H1 (cell line): Measurements from ENCODE around the gene TVP23A. TPM values are rescaled to one million over a fixed set of nuclear protein-coding genes. Genes with fewer than 3 reads are reported as not detected.

ENCODE experiments used
- CTCF ChIA-PET: fragments of 300-600 bp; sonication (Branson Sonifier 250); formaldehyde crosslinking; loops from one replicate; lab custom pipeline; 2021; ENCODE audit not compliant: partially characterized antibody; lab: Charles Lee
- POLR2A ChIA-PET: fragments of 300-600 bp; sonication (Branson Sonifier 250); formaldehyde crosslinking; loops from one replicate; lab custom pipeline; 2021; ENCODE audit warnings: inconsistent platforms; ENCODE audit not compliant: partially characterized antibody; lab: Charles Lee
- DNase-seq, 2 experiments: peaks; one replicate each; pipeline versions ENCODE4 v3.0.0 to v3.0.0-alpha.2; 2010 to 2022; ENCODE audit warnings: low spot score in 2 of 2, low read depth in 1 of 2, mixed read lengths in 1 of 2
- FAIRE-seq: peaks from 2 replicates; lab custom pipeline; 2011; peaks lifted over from hg19 to GRCh38; lab: Jason Lieb, UNC
- H2AFZ ChIP-seq: 2 replicates; pipeline ENCODE4 v1.8.1; 2012; ENCODE audit warnings: low read length, inconsistent platforms
- H2AK5ac ChIP-seq: 2 replicates; pipeline ENCODE4 v1.6.1; 2013; ENCODE audit warnings: low read depth, low read length
- H2BK120ac ChIP-seq: replicated peaks from 2 replicates; pipeline ENCODE3; 2013; ENCODE audit warnings: low read depth, low read length, inconsistent platforms
- H2BK12ac ChIP-seq: 2 replicates; pipeline ENCODE4 v1.6.1; 2013; ENCODE audit warnings: low read depth, low read length
- H2BK15ac ChIP-seq: 2 replicates; pipeline ENCODE4 v1.6.1; 2013; ENCODE audit warnings: low read length
- H2BK20ac ChIP-seq: 2 replicates; pipeline ENCODE4 v1.6.1; 2013; ENCODE audit warnings: low read length
- H2BK5ac ChIP-seq: 2 replicates; pipeline ENCODE4 v1.6.1; 2013; ENCODE audit warnings: low read depth, low read length
- H3K14ac ChIP-seq: 2 replicates; pipeline ENCODE4 v1.6.1; 2013; ENCODE audit warnings: inconsistent platforms; ENCODE audit not compliant: insufficient read length
- H3K18ac ChIP-seq: 2 replicates; pipeline ENCODE4 v1.6.1; 2013; ENCODE audit warnings: low read length; ENCODE audit errors: extremely low read depth
- H3K23ac ChIP-seq: 2 replicates; pipeline ENCODE4 v1.6.1; 2013; ENCODE audit warnings: inconsistent platforms; ENCODE audit not compliant: insufficient read length
- H3K23me2 ChIP-seq: 2 replicates; pipeline ENCODE4 v1.6.1; 2013; ENCODE audit warnings: low read depth, low read length
- H3K27ac ChIP-seq: 2 replicates; pipeline ENCODE4 v1.6.1; 2011; ENCODE audit warnings: low read depth, low read length, inconsistent platforms
- H3K27me3 ChIP-seq, 4 experiments: replicated peaks in 1 of 4; 1 replicate in 1 of 4; 2 replicates in 3 of 4; pipeline versions ENCODE4 v1.6.1 to v1.8.1; 2011 to 2013; ENCODE audit warnings: low read length in 3 of 4, mild to moderate bottlenecking in 3 of 4, inconsistent platforms in 2 of 4, mixed read lengths in 2 of 4, moderate library complexity in 1 of 4; ENCODE audit not compliant: control insufficient read depth in 3 of 4, insufficient read depth in 3 of 4; ENCODE audit errors: extremely low read depth in 1 of 4
- H3K36me3 ChIP-seq, 4 experiments: 2 replicates each; pipeline versions ENCODE4 v1.6.1 to v1.8.1; 2011 to 2013; ENCODE audit warnings: mild to moderate bottlenecking in 4 of 4, low read length in 3 of 4, moderate library complexity in 2 of 4, control low read depth in 1 of 4, inconsistent platforms in 1 of 4; ENCODE audit not compliant: insufficient read depth in 4 of 4, control insufficient read depth in 2 of 4
- H3K4ac ChIP-seq: replicated peaks from 2 replicates; pipeline ENCODE3; 2013; ENCODE audit warnings: low read length, low read depth, mixed read lengths, inconsistent platforms; ENCODE audit not compliant: insufficient read length
- H3K4me1 ChIP-seq, 4 experiments: replicated peaks in 1 of 4; 1 replicate in 1 of 4; 2 replicates in 3 of 4; pipeline versions ENCODE4 v1.6.1 to v1.8.1; 2011 to 2013; ENCODE audit warnings: low read length in 3 of 4, inconsistent platforms in 2 of 4, mixed read lengths in 1 of 4; ENCODE audit not compliant: insufficient read depth in 4 of 4, control insufficient read depth in 3 of 4
- H3K4me2 ChIP-seq, 2 experiments: 2 replicates each; pipeline versions ENCODE4 v1.6.1 to v1.8.1; 2011 to 2013; ENCODE audit warnings: low read depth in 2 of 2, low read length in 2 of 2, control low read depth in 1 of 2, inconsistent platforms in 1 of 2, mild to moderate bottlenecking in 1 of 2; ENCODE audit not compliant: insufficient read depth in 1 of 2
- H3K4me3 ChIP-seq, 4 experiments: fragments of 200-600, 300-600 bp in 1 of 4; sonication (generic), shearing (Covaris generic), sonication (Bioruptor Twin) in 1 of 4; 2 replicates each; pipeline versions ENCODE4 v1.5.1 to v1.8.1; 2011 to 2016; ENCODE audit warnings: low read length in 4 of 4, low read depth in 3 of 4, control low read depth in 2 of 4, inconsistent platforms in 2 of 4, mild to moderate bottlenecking in 2 of 4, mixed read lengths in 1 of 4, moderate library complexity in 1 of 4; ENCODE audit not compliant: insufficient read depth in 2 of 4; ENCODE audit errors: extremely low read depth in 1 of 4
- H3K56ac ChIP-seq: replicated peaks from 2 replicates; pipeline ENCODE3; 2013; ENCODE audit warnings: low read depth, mild to moderate bottlenecking, mixed read lengths, low read length, inconsistent platforms; ENCODE audit not compliant: insufficient read length
- H3K79me1 ChIP-seq: 2 replicates; pipeline ENCODE4 v1.6.1; 2013; ENCODE audit warnings: low read depth, low read length, control low read depth
- H3K79me2 ChIP-seq, 2 experiments: 2 replicates each; pipeline versions ENCODE4 v1.6.1 to v1.8.1; 2012 to 2013; ENCODE audit warnings: low read length in 2 of 2, mild to moderate bottlenecking in 2 of 2, inconsistent platforms in 1 of 2; ENCODE audit not compliant: insufficient read depth in 2 of 2, control insufficient read depth in 1 of 2
- H3K9ac ChIP-seq, 4 experiments: replicated peaks in 1 of 4; 1 replicate in 1 of 4; 2 replicates in 3 of 4; pipeline versions ENCODE4 v1.6.1 to v1.8.1; 2011 to 2013; ENCODE audit warnings: low read depth in 3 of 4, low read length in 3 of 4, control low read depth in 2 of 4, mild to moderate bottlenecking in 2 of 4, moderate library complexity in 2 of 4, inconsistent platforms in 1 of 4; ENCODE audit errors: extremely low read depth in 1 of 4
- H3K9me3 ChIP-seq, 2 experiments: 2 replicates each; pipeline versions ENCODE4 v1.6.1 to v1.8.1; 2012 to 2013; ENCODE audit warnings: mild to moderate bottlenecking in 2 of 2, moderate library complexity in 2 of 2, control low read depth in 1 of 2, inconsistent platforms in 1 of 2, low read depth in 1 of 2, low read length in 1 of 2, mixed read lengths in 1 of 2; ENCODE audit not compliant: insufficient read depth in 2 of 2
- H4K20me1 ChIP-seq, 2 experiments: replicated peaks in 1 of 2; 2 replicates each; pipeline versions ENCODE3 to v1.8.1; 2011 to 2013; ENCODE audit warnings: inconsistent platforms in 2 of 2, low read length in 2 of 2, mild to moderate bottlenecking in 1 of 2; ENCODE audit not compliant: insufficient read depth in 2 of 2, control insufficient read depth in 1 of 2
- H4K5ac ChIP-seq: 2 replicates; pipeline ENCODE4 v1.6.1; 2013; ENCODE audit warnings: low read length, low read depth, mixed read lengths, inconsistent platforms; ENCODE audit not compliant: insufficient read length
- H4K8ac ChIP-seq: 2 replicates; pipeline ENCODE4 v1.8.0; 2013; ENCODE audit warnings: mild to moderate bottlenecking, moderate library complexity, low read length, inconsistent platforms; ENCODE audit not compliant: insufficient read depth; ENCODE audit errors: extremely low read depth
- H4K91ac ChIP-seq: replicated peaks from 2 replicates; pipeline ENCODE3; 2013; ENCODE audit warnings: low read length, mixed read lengths, inconsistent platforms; ENCODE audit not compliant: insufficient read length
- CEBPB ChIP-seq: IDR thresholded peaks from 2 replicates; pipeline ENCODE4 v1.6.1; 2012; ENCODE audit warnings: low read depth, low read length
- JUN ChIP-seq: IDR thresholded peaks from 2 replicates; pipeline ENCODE4 v1.6.1; 2011; ENCODE audit warnings: low read depth, mild to moderate bottlenecking, improper control_type of control experiment, low read length
- RFX5 ChIP-seq: IDR thresholded peaks from 2 replicates; pipeline ENCODE4 v1.6.1; 2011; ENCODE audit warnings: low read depth, low read length, improper control_type of control experiment, borderline replicate concordance
- TAF1 ChIP-seq: IDR thresholded peaks from 2 replicates; pipeline ENCODE4 v1.6.1; 2011; ENCODE audit warnings: mild to moderate bottlenecking, low read depth, low read length
- WGBS, 2 experiments: shearing (Covaris generic) in 1 of 2; methylation state at CpG; one replicate each; pipeline versions ENCODE4 v1.1.6 to v1.1.7; 2013 to 2015; ENCODE audit warnings: low lambda C conversion rate in 2 of 2, mixed read lengths in 2 of 2, inconsistent platforms in 1 of 2, low coverage in 1 of 2, missing lambda C conversion rate in 1 of 2; ENCODE audit not compliant: insufficient replicate concordance in 2 of 2, insufficient coverage in 1 of 2, insufficient read length in 1 of 2; ENCODE audit errors: extremely low coverage in 1 of 2, missing lambda C conversion rate in 1 of 2; 5-methylcytosine and 5-hydroxymethylcytosine counted together
- polyA plus RNA-seq, 7 experiments: library from polyadenylated mRNA; depleted of rRNA in 3 of 7; stranded (reverse) in 5 of 7; unstranded in 2 of 7; fragments of >200 nt in 5 of 7; fragments of 200-250 nt in 2 of 7; gene quantifications; 1 replicate in 5 of 7; 2 replicates in 1 of 7; 4 replicates in 1 of 7; pipeline versions ENCODE4 v1.2.1 to v1.2.3, GENCODE V29; 2011 to 2013; ENCODE audit warnings: missing spikeins in 2 of 7, mixed read lengths in 2 of 7
- total RNA-seq: library from RNA; stranded (reverse); fragmentation: NEBNext Ultra II Directional; extraction: Animal tissue kit (Norgen Biotek cat#: 25700); gene quantifications from 2 replicates; pipeline ENCODE4 v1.2.1, GENCODE V29; 2021

The TVP23A gene
- total and polyA plus RNA-seq, 2 of the 8 experiments (the other 6 are each of a cell fraction or from before 2014, with no cell fraction given), result 2.2 to 3.1 TPM

DNA sequence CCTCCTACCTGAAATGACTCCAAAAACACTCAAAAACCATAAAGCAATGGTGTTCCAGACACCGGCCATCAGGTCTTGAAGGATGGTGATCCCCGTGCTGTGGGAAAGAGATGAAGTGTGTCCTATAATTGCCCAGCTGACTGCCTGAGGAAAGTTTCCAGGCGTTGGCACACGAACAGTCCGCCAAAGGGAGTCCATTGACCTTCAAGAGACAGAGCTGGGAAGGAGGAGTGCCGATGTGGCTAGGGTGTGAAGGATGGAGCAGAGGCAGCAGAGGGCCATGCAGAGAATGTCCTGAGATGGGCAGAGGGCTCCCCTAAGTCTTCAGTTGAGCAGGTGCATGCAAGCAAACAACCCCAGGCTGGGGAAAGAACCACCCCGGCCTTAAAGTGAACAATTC lies 86.8 kb downstream of the TVP23A start:
- no peak overlapping the region for H4K8ac ChIP-seq
- H2AK5ac ChIP-seq, result no peak overlapping the region
- H3K4me3 ChIP-seq, result no peak overlapping the region
- H2AFZ ChIP-seq, result no peak overlapping the region
- H2BK15ac ChIP-seq, result no peak overlapping the region
- H3K23me2 ChIP-seq, result no peaks in the 10 kb centered on the region; the same call in 1 of the 2 replicates
- no peak for DNase-seq
- H3K79me2 ChIP-seq, result no peaks in the 10 kb centered on the region
- no peak overlapping the region for H3K9ac ChIP-seq
- no peak overlapping the region for H3K23ac ChIP-seq
- no peak overlapping the region for H2BK120ac ChIP-seq
- H3K4me1 ChIP-seq, result no peaks in the 10 kb centered on the region
- H3K36me3 ChIP-seq, result no peaks in the 10 kb centered on the region
- no peak overlapping the region for H3K14ac ChIP-seq
- H2BK5ac ChIP-seq, result no peak overlapping the region
- H3K27me3 ChIP-seq, result no peaks in the 10 kb centered on the region
- H3K18ac ChIP-seq, result no peak overlapping the region
- H4K20me1 ChIP-seq, result peaks cover 1 to 4% of the 10 kb centered on the region in 2 experiments
- no peak overlapping the region for H2BK12ac ChIP-seq
- H3K27ac ChIP-seq, result no peak overlapping the region
- no peaks in the 10 kb centered on the region for H3K9me3 ChIP-seq
- POLR2A ChIA-PET, result no interaction called here
- no peak for FAIRE-seq
- no peak overlapping the region for H3K56ac ChIP-seq
- CTCF ChIA-PET, result interaction anchor here (0.6 to 1.7 kb wide), 7 partner anchors 115 to 474 kb away, joined by 3 to 6 read pairs (median 5); no protein-coding TSS in a partner anchor
- no peaks in the 10 kb centered on the region; the same call in 1 of the 2 replicates for H3K79me1 ChIP-seq
- WGBS, 2 experiments, result 84% methylated on average over 7 of the region's 7 CpGs; no CpG with 5 or more reads in 1 of the 2 experiments
- H3K4me2 ChIP-seq, result no peak overlapping the region
- H3K4ac ChIP-seq, result no peak overlapping the region
- H2BK20ac ChIP-seq, result no peak overlapping the region
- no peak overlapping the region for H4K91ac ChIP-seq
- TF ChIP-seq RFX5 (no peak), JUN (no peak), CEBPB (no peak), TAF1 (no peak)
- H4K5ac ChIP-seq, result no peak overlapping the region
